D341Med (cell line): ENCODE results near the gene GRIP1.
A peak's percentile ranks its signal among the peaks of the same experiment; 100 is the strongest.

Source experiments
- DNase-seq: peaks from one replicate; pipeline ENCODE4 v3.0.0; 2012; ENCODE audit warnings: low spot score

GRIP1 gene

DNA sequence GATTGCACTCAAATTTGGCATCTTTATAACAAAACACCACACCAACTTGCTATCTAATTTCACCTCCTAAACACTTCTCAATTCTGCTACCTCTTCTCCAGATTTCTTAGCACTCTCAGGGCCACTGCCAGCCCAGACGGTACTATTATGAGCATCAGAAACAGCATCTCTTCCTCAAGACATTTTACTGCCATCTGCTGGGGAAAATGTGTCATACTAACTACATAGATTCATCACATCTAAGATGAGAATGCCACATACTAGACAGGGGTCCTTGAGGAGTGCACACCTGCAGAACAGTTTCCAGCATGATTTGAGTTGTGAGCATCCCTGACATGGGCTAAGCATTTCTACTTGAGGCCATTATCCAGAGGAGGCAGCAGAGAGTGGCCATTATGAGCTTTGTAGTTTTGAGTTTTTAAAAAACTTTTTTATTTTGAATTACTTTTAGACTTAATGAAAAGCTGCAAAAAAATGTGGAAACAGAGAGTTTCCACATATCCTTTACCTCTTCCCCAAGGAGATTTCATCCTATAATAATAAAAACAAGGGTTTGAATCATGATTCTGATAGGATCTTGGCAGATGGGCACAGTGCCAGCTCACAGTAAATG is 15.1 kb upstream of the GRIP1 start:
- DNase-seq = peak; percentile 58

DNA sequence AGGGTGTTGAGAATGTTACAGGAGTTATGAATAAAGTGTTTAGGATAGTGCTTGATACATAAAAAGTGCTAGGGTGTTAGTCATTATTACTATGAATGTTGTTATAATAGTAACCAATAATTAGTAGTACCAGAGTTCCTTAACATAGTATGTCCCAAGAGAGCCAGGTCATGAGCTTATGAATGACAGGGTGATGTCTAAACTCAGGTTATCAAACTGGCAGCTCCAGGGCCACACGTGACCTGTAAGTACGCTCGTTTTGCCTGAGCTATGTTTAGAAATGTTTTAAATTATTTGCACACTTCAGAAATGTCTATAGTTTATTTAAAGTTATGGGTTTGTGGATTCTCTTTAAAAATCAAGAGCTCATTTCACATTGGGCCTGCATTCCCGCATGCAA is 14.1 kb upstream of the GRIP1 start:
- DNase-seq = no peak

DNA sequence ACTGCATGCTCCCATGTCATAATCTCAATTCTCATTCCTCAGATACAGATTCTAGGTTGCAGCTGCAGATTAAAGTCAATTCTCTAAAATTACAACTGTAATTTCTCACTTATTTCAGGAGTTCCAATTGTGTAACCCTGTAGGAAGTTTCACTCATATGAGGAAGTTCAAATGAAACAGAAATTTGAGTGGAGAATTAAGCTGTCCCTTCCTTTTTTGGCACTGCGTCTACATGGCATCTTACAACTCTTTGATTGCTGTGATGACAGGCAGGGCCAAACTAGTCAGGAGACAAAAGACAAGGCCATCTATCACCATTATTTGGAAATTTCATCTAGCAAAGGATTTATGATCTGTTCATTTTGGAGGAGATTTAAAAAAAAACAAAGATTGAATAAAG is 13.3 kb upstream of the GRIP1 start:
- no peak for DNase-seq

DNA sequence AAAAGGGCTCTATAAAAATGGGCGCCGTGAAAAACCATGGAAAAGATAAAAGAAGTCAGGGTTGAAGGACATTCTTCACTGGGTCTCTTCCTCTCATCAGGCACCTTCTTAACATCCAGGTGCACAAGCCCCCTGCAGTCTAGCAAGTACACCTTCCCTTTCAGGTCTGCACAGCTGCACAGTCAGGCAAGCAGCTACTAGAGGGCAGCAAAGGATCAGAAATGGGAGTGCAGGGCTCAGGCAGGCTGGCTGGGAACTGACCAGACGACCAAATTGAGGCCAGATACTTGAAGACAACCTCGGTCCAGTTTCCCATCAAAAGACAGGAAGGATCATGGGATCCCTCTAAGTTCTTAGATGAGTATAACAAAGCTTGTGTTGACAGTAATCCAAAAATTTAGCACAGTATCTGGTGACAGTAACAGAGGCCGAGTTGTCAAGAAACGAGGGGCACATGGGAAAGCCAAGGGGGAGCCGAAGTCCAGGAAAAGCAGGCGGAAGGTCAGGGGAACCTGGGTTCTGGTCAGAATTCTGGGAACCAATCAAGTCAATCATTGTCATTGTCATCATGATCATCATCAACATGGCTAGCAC is 10.1 kb upstream of the GRIP1 start:
- DNase-seq = peak; percentile 62

DNA sequence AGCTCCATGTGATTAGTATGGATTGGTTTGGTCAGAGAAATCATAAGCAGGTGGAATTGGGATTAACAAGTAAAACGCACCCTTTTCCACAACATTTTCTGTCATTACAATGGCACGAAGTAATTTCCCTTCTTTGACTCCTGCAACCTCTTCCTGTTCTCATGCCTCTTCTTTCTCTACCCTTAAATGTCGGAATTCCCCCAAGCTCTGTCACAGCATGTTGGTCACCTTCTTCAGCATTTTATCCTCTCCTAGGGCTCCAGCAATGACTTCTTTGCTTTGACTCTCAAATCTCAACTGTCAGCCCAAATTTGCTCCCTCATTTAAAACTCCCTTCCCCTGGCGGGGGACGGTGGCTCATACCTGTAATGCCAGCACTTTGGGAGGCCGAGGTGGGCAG is 5.3 kb upstream of the GRIP1 start:
- no peak for DNase-seq

DNA sequence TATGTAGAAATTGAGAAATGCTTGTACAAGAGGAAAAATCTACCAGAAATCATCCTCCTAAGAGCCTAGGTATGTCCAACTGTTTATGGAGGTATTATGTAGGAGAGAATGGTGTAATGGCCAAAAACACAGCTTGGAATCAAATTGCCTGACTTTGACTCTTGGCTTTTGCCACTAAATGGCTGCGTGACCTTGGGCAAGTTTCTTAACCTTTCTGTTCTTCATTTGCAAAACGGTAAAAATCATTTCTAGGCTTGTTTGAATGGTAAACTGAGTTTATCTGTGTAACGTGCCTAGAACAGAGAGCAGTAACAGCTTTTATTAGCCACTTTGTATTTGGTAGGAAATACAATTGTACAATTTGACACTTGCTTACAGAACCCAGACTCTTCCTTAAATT is 4.9 kb upstream of the GRIP1 start:
- no peak for DNase-seq

DNA sequence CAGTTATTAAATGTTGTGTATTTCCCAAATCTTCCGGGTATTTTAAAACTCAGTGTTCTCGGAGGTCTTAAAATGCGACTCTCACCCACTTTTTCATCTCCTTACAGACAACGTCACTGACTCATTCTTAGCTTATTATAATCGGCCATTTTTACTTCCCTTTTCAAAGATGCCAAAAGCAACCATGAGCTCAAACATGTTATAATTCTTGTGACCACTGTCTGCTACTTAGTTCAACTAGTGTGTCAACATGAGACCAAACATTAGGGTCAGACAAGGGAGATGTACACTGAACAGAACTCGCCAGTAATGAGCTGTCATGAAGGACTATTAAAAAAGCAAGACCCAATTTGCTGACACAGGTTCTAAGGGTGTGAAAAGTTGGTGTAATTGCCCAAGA is 4.2 kb upstream of the GRIP1 start:
- DNase-seq = no peak

DNA sequence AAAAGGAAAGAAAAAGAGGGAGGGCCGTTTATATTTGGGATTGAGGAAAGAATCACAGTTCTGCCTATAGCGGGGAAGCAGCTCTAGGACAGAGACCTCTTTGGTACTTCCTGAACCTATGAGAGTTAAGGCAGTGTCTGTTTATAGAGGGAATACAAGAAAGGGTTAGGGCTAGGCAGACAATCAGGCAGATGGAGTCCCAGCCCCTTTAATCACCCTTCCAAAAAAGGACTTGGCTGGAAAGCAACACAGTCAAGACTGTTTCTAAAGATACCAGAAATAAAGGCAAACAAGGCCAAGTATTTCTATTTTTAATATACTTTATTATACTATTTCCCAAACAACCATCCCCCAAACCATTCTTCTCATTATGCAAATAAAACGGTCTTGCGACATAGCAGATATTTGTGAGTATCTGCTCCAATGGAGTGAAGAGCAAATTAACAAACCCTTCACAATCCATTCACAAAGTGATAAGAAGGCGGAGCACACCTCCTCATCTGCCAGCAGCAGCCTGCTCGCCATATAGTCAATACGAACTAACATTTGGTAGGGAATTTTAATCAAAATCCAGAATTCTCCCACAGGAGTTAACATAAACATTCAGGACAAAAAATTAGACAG is 697 bp upstream of the GRIP1 start:
- no peak for DNase-seq

DNA sequence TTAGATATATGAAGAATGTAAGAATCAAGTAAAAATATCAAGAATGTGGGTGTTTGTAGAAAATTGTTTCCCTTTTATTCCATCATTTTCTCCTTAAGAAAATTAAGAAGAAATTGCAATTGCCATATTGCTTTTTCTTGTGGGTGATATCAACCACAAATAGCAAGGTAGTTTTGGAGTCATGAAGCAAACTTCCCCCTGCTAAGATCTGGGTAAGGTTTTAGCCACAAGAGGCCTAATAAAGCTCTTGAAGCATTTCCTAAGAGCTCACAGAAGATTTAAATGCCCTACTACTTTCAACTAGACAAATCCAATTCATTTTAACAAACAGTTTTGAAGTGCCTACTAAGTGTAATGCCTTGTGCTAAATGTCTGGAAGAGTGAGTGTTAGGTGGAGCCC is 2.6 kb downstream of the GRIP1 start:
- DNase-seq = no peak

DNA sequence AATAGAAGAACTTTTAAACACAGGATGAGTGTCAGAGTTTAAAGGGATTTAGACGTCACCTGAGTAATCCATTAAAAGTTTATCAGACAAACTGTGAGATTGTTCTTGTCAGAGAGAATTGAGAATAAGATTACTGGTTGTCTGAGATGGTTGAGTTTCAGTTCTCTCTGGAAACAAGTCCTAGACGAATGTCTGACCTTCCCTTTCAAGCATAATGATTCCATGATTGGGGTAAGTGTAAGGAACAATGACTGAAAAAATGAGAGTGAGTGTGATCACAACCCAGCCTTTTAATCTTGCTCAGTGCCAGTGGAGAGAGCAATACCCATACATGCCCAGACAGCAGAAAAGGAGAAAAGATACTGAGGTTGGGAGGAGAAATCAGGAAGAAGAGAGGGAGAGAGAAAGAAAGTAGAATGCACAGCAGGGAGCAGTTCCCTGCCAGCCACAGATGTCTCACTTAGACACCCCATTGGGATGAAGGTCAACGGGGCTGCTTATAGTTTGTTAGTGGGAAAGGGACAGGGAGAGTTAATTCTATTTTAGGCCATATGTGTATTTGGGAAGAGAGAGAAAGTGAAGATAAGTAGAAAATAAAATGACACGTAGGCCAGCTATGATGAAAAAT is 4.3 kb downstream of the GRIP1 start:
- no peak for DNase-seq

DNA sequence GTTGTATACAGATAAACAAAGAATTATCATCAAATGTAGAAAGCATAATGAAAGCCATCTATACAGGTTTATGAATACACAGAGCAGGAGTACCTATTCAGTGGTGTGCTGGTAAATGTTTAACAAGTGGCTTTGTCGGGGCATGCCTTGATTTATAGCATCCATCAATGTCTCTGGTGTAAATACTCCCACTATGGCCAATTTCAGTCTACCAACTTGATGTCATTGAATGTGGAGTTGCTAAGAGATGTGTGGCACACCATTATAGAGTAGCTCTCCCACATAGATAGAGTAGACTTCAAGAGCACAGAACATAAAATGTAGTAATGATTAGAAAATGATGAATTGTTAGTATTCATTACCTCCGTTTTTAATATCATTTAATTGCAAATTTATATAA is 9.3 kb downstream of the GRIP1 start:
- DNase-seq = no peak

DNA sequence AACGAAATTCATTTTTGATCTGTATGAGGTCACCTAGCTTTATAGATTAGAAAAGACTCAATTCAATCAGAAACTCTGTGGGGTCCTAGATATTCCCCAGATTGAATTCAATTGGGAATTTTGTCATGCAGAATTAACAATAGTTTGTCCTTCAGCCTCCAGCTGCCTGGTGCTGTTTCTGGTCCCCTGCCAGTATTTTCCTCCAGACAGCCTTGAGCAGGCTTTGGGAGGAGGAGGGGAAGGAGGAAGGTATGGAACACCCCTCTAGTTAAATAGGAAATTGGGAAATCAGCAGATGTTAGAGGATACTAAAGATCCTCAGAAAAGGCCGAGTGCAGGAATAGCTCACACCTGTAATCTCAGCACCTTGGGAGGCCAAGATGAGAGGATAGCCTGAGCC is 10.6 kb downstream of the GRIP1 start:
- DNase-seq = no peak

DNA sequence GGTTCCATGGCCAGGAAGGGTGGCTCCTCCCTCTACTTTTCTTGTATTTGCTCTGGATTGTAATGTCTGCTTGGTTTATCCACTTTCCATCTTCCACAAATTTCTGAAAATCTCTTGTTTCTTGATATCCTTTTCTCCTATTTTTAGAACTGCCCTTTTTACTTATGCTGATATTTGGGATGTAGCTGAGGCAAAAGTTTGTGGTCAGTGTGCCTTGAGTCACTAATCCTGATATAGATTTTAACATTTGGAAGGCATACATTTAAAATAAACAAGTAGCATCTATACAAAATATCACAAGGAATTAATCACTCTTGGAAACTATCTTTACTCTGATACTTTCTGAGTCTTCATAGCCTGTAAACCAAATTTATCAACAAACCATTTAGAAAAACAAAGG is 11.0 kb downstream of the GRIP1 start:
- no peak for DNase-seq

DNA sequence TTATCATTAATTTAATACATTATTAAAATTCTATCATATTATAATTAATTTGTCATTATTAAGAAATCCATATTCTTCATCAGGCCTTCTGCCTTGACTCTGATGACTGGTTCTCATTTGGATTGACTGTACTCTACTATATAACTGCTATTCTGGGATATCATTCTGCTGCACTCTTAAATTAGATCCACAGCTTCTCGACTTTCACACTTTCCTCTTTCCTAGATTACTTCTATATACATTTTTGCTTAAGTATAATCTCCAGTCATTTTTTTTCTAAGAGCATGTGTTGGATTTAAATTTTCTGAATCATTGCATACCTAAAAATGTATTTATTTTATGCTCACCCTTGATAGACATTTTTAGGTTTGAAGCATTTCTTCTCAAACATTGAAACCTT is 12.4 kb downstream of the GRIP1 start:
- DNase-seq = no peak

DNA sequence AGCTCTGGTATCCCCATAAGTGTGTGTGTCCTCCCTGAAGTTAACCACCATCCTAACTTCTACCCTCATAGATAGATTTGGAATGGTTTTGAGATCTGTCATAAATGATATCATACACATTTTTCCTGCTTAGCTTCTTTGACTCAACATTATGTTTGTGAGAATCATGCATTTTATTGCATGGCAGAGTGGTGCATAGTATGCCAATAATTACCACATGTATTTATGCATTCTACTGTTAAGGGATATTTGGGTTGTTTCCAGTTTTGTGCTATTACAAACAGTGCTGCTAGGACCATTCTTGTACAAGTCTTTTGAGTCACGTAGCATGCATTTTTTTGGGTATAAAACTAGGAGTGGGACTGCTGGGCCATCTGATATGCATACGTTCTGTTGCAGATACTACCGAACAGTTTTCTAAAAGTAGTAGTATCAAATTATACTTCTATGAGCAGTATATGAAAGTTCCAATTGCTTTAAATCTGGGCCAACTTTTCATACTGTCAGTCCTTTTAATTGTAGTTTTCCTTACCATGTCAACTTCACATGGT is 13.4 kb downstream of the GRIP1 start:
- no peak for DNase-seq

DNA sequence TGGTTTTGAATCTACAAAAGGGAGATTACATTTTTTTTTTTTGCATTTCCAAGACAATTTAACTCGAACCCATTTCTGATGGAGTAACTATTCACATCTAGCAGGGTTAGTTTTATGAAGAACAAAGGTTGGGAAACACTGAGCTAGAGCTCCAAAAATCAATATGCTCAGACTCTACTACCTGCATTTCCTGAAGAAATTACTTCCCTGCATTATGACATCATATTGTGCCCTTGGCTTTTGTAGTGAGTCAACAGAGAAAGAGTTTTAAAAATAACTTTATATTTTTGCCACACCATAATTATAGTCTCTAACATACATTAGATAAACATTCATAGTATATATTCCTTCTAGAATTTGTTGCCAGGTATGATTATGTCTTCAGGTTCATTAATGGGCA is 14.8 kb downstream of the GRIP1 start:
- DNase-seq = no peak

DNA sequence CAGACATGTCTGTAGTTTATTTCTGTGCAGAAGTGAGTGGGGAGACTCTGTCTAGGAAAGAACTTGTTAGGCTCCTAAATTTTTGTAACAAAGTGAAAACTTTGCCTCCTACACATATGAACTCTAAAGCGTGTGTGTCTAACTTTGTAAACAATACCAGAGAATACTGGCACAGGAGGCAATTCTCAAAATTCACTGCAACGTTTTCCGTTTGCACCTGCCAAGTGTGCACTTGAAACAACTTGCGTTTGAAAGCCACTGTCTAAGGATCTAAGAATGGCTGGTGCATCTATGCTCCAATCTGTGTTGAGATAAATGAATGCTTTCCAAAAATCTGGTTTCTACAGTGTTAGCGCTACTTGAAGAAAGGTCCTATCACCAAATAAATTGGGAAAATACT is 15.3 kb downstream of the GRIP1 start:
- DNase-seq = no peak

DNA sequence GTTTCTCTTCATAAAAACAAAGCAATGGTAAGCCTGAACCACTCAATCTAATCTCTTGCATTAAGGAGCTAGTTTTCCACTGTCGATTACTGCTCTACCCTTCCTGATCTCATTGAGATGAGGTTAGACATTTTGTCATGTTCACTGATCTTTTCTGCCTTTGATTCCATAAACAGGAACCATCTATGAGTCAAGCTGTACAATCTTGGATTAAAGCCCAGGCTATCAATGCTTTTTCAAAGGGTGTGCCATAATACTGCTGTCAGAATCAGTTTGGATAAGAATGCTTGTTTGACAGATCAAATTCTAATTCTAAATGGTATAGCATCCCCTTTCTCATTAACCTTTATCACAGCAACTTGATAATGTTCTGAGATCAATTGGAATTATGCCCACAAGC is 16.1 kb downstream of the GRIP1 start:
- no peak for DNase-seq

DNA sequence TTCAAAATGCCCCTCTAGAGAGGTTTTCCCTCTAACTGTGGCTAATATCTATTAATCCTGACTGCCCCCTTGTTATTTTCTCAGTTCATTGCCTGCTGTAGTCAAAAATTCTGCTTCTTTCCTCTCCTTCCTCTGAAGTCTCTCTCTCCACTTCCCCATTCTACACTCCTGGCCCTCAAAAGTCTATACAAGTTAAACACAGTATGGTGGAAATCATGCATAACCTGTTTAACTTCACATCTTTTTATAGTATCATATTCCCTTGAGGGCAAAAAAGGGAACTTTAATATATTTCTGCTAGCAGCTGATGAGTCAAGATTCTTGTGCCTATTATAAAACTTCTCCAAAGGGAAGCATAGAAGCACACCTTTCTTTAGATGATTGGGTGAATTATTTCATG is 16.7 kb downstream of the GRIP1 start:
- no peak for DNase-seq

DNA sequence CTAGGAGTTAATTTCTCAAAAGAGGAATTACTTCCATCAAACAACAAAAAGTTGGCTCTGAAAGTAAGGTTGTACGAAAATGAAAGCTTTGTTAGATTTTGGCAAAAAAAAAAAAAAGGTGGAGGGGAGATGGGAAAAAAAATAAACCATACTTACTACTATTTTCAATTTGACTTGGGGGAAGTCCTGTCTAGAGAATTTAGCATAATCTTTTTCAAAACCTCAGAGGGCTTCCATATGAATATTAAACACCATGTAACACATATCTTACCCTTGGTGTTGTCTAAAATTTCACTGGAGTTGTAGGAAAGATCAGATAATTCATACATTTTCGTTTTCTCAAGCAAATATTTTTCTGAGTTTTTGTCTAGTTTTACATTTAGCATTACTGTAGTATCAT is 17.5 kb downstream of the GRIP1 start:
- no peak for DNase-seq

DNA sequence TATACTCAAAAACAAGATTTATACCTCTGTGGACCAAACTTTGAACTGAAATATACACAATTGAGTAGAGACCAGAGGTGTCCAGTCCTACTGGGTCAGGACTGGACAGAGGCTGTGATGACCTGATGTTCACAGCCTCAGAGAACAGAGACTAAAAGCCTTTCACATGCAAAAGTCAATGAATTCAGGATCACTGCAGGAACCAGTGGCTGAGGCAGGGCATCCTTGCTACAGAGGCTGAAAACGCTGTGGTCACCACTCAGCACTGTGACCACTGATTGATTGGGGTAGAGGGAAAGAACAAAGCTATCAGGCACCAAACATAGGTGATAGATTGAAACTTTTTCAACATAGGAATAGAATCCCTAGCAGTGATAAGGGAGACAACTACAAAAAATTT is 25.1 kb downstream of the GRIP1 start:
- no peak for DNase-seq

DNA sequence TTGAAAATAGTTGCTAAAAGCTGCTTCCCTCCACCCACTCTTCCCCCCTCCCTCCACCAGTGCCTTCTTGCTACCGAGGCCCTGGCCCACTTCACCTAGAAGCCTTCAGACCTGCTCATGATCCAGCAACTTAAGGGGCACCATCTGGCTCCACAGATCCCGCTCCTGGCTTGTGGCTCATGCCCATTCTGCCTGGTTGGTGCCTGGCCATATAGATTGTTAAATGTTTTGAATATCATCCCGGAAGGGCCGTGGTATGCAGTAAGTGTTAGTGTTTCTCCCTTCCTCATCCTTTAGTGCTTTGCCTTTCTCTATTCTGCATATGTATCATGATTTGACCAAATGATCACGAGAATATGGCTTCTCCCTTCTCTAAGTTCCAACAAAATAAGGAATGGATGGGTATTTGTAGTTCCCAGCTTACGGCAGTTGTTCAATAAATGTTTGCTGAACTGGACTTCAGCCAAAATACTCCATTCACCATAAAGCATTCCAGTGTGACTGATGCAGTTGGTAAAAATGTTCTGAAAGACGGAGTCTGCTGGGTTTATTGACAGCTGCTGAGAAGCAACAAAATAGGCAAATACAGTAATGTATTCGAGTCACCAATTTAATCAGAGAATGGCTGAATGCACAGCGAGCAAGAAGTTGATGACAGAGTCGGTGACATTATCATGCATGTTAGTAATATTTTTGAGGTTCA is 30.7 kb downstream of the GRIP1 start:
- DNase-seq = no peak
